ENCODE results near the gene BHLHE40.

The BHLHE40 gene

DNA sequence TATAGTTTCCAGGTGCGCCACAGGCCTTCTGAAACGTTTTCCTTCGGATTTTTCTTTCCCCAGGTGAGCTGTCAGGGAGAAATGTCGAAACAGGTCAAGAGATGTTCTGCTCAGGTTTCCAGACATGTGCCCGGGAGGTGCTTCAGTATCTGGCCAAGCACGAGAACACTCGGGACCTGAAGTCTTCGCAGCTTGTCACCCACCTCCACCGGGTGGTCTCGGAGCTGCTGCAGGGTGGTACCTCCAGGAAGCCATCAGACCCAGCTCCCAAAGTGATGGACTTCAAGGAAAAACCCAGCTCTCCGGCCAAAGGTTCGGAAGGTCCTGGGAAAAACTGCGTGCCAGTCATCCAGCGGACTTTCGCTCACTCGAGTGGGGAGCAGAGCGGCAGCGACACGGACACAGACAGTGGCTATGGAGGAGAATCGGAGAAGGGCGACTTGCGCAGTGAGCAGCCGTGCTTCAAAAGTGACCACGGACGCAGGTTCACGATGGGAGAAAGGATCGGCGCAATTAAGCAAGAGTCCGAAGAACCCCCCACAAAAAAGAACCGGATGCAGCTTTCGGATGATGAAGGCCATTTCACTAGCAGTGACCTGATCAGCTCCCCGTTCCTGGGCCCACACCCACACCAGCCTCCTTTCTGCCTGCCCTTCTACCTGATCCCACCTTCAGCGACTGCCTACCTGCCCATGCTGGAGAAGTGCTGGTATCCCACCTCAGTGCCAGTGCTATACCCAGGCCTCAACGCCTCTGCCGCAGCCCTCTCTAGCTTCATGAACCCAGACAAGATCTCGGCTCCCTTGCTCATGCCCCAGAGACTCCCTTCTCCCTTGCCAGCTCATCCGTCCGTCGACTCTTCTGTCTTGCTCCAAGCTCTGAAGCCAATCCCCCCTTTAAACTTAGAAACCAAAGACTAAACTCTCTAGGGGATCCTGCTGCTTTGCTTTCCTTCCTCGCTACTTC is 3.8 kb downstream of the BHLHE40 start:
- Histone ChIP-seq H3K4me1 (ENCODE audit: control insufficient read depth, insufficient read depth, low read length) (peaks cover 24% of the 10 kb centered on the region), H3K27ac (ENCODE audit: extremely low read depth, low read depth, low read length) (peak overlapping the region; percentile 80)

More for the DNA sequence above, 3.8 kb downstream of the BHLHE40 start:
- POLR2A ChIA-PET = interaction anchor here (1.0 to 11.7 kb wide), 8 partner anchors 18 to 262 kb away, joined by 3 to 332 read pairs (median 12); no protein-coding TSS in a partner anchor
- CTCF ChIA-PET = interaction anchor here (0.6 to 12.6 kb wide), 18 partner anchors 19 to 1802 kb away, joined by 3 to 94 read pairs (median 3); no protein-coding TSS in a partner anchor
- TF ChIP-seq KLF1 (tag by site-specific recombination; IDR thresholded peaks at IDR 0.05) (no peak), ZNF692 (tag by site-specific recombination; IDR thresholded peaks at IDR 0.05) (no peak), ZNF670 (tag by site-specific recombination; IDR thresholded peaks at IDR 0.05; ENCODE audit: low read depth) (no peak), ZNF529 (tag by site-specific recombination; IDR thresholded peaks at IDR 0.05; ENCODE audit: insufficient replicate concordance) (no peak), ZNF830 (tag by site-specific recombination; IDR thresholded peaks at IDR 0.05; ENCODE audit: low read depth) (no peak), KLF17 (tag by site-specific recombination; IDR thresholded peaks at IDR 0.05) (no peak; the same call in 1 of the 2 replicates), ZNF785 (tag by site-specific recombination; IDR thresholded peaks at IDR 0.05) (no peak), ZBTB7A (tag by site-specific recombination; IDR thresholded peaks at IDR 0.05; ENCODE audit: low read depth) (no peak), ZEB2 (tag by site-specific recombination; IDR thresholded peaks at IDR 0.05) (no peak), ZBTB8A (tag by site-specific recombination; IDR thresholded peaks at IDR 0.05) (no peak), MZF1 (tag by site-specific recombination; IDR thresholded peaks at IDR 0.05; ENCODE audit: borderline replicate concordance) (no peak), GLIS2 (tag by site-specific recombination; IDR thresholded peaks at IDR 0.05) (no peak), ZNF530 (tag by site-specific recombination; IDR thresholded peaks at IDR 0.05; ENCODE audit: low read depth) (no peak), ZNF433 (tag by site-specific recombination; IDR thresholded peaks at IDR 0.05; ENCODE audit: low read depth) (no peak), ZBTB21 (tag by site-specific recombination; IDR thresholded peaks at IDR 0.05) (no peak), ZNF138 (tag by site-specific recombination; IDR thresholded peaks at IDR 0.05; ENCODE audit: borderline replicate concordance) (no peak), ZNF350 (tag by site-specific recombination; IDR thresholded peaks at IDR 0.05) (no peak)
- TF ChIP-seq, protein P1, sequence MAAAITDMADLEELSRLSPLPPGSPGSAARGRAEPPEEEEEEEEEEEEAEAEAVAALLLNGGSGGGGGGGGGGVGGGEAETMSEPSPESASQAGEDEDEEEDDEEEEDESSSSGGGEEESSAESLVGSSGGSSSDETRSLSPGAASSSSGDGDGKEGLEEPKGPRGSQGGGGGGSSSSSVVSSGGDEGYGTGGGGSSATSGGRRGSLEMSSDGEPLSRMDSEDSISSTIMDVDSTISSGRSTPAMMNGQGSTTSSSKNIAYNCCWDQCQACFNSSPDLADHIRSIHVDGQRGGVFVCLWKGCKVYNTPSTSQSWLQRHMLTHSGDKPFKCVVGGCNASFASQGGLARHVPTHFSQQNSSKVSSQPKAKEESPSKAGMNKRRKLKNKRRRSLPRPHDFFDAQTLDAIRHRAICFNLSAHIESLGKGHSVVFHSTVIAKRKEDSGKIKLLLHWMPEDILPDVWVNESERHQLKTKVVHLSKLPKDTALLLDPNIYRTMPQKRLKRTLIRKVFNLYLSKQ (tag by site-specific recombination; IDR thresholded peaks at IDR 0.05; ENCODE audit: borderline replicate concordance) = no peak
- TF ChIP-seq, protein P2, sequence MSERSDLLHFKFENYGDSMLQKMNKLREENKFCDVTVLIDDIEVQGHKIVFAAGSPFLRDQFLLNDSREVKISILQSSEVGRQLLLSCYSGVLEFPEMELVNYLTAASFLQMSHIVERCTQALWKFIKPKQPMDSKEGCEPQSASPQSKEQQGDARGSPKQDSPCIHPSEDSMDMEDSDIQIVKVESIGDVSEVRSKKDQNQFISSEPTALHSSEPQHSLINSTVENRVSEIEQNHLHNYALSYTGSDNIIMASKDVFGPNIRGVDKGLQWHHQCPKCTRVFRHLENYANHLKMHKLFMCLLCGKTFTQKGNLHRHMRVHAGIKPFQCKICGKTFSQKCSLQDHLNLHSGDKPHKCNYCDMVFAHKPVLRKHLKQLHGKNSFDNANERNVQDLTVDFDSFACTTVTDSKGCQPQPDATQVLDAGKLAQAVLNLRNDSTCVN (tag by site-specific recombination; optimal IDR thresholded peaks at IDR 0.05) = no peak
- TF ChIP-seq, protein P3, sequence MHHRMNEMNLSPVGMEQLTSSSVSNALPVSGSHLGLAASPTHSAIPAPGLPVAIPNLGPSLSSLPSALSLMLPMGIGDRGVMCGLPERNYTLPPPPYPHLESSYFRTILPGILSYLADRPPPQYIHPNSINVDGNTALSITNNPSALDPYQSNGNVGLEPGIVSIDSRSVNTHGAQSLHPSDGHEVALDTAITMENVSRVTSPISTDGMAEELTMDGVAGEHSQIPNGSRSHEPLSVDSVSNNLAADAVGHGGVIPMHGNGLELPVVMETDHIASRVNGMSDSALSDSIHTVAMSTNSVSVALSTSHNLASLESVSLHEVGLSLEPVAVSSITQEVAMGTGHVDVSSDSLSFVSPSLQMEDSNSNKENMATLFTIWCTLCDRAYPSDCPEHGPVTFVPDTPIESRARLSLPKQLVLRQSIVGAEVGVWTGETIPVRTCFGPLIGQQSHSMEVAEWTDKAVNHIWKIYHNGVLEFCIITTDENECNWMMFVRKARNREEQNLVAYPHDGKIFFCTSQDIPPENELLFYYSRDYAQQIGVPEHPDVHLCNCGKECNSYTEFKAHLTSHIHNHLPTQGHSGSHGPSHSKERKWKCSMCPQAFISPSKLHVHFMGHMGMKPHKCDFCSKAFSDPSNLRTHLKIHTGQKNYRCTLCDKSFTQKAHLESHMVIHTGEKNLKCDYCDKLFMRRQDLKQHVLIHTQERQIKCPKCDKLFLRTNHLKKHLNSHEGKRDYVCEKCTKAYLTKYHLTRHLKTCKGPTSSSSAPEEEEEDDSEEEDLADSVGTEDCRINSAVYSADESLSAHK (tag by site-specific recombination; IDR thresholded peaks at IDR 0.05) = no peak
- Histone ChIP-seq H3K9me3 (ENCODE audit: control insufficient read depth, insufficient read depth, low read depth, low read length) (no peaks in the 10 kb centered on the region), H3K4me3 (ENCODE audit: low read depth, low read length) (peak overlapping the region; percentile 30), H3K36me3 (ENCODE audit: control insufficient read depth in 2 of 2, insufficient read depth in 1 of 2, low read length in 2 of 2) (peaks cover 8 to 36% of the 10 kb centered on the region in 2 experiments; a peak in 2 of 3 replicates)

Data from HEK293 (cell line).